Neuronal stem cell (in vitro differentiated cells): ENCODE measurements around the gene A2ML1.
"Not testable (repeated sequence)": the region's sequence is repeated elsewhere in the genome, so short reads cannot be mapped to it uniquely, and the experiment has no call there.

ENCODE experiments used
- DNase-seq: peaks from one replicate; pipeline ENCODE4 v3.0.0-alpha.2; 2013; ENCODE audit warnings: low spot score
- H2AFZ ChIP-seq: one replicate; pipeline ENCODE4 v1.6.1; 2013; ENCODE audit warnings: mild to moderate bottlenecking, low read length, inconsistent platforms
- H2AK5ac ChIP-seq: 2 replicates; pipeline ENCODE4 v1.6.1; 2013; ENCODE audit warnings: low read depth, mild to moderate bottlenecking, inconsistent platforms, low read length, moderate library complexity, mixed read lengths
- H2BK120ac ChIP-seq: 2 replicates; pipeline ENCODE4 v1.6.1; 2013; ENCODE audit warnings: low read depth, mild to moderate bottlenecking, inconsistent platforms, low read length, moderate library complexity, mixed read lengths
- H2BK12ac ChIP-seq: one replicate; pipeline ENCODE4 v1.6.1; 2013; ENCODE audit warnings: low read length, inconsistent platforms
- H2BK15ac ChIP-seq: 2 replicates; pipeline ENCODE4 v1.6.1; 2013; ENCODE audit warnings: mild to moderate bottlenecking, low read length, inconsistent platforms, mixed read lengths
- H2BK5ac ChIP-seq: one replicate; pipeline ENCODE4 v1.6.1; 2013; ENCODE audit warnings: inconsistent platforms, mild to moderate bottlenecking, low read length, moderate library complexity
- H3K14ac ChIP-seq: one replicate; pipeline ENCODE4 v1.6.1; 2013; ENCODE audit warnings: low read length, inconsistent platforms
- H3K18ac ChIP-seq: 2 replicates; pipeline ENCODE4 v1.6.1; 2013; ENCODE audit warnings: low read length, inconsistent platforms
- H3K23ac ChIP-seq: 2 replicates; pipeline ENCODE4 v1.6.1; 2013; ENCODE audit warnings: low read depth, mild to moderate bottlenecking, mixed read lengths, low read length, inconsistent platforms; ENCODE audit not compliant: poor library complexity
- H3K27ac ChIP-seq: replicated peaks from 3 replicates; pipeline ENCODE4 v1.5.1; 2013; ENCODE audit warnings: low read length, inconsistent platforms
- H3K27me3 ChIP-seq, 3 experiments: 2 replicates each; pipeline ENCODE4 v1.6.1; 2013; ENCODE audit warnings: low read length in 3 of 3, mild to moderate bottlenecking in 2 of 3, inconsistent platforms in 1 of 3, low read depth in 1 of 3, mixed read lengths in 1 of 3, moderate library complexity in 1 of 3; ENCODE audit not compliant: control insufficient read depth in 3 of 3, insufficient read depth in 3 of 3
- H3K36me3 ChIP-seq, 2 donors: replicated peaks in 1 of 2; 2 replicates each; pipeline ENCODE4 v1.6.1; 2013; ENCODE audit warnings: low read length in 2 of 2; ENCODE audit not compliant: control insufficient read depth in 2 of 2, insufficient read depth in 2 of 2
- H3K4ac ChIP-seq: 2 replicates; pipeline ENCODE4 v1.6.1; 2013; ENCODE audit warnings: inconsistent platforms, mild to moderate bottlenecking, low read length, moderate library complexity
- H3K4me1 ChIP-seq, 2 donors: 1 replicate in 1 of 2; 2 replicates in 1 of 2; pipeline ENCODE4 v1.6.1; 2013; ENCODE audit warnings: low read length in 2 of 2, low read depth in 1 of 2; ENCODE audit not compliant: control insufficient read depth in 2 of 2, insufficient read depth in 1 of 2
- H3K4me2 ChIP-seq: one replicate; pipeline ENCODE4 v1.6.1; 2013; ENCODE audit warnings: mild to moderate bottlenecking, low read length, inconsistent platforms; ENCODE audit not compliant: insufficient read depth, poor library complexity, severe bottlenecking
- H3K4me3 ChIP-seq, 2 donors: 2 replicates each; pipeline ENCODE4 v1.5.1; 2013; ENCODE audit warnings: low read length in 2 of 2, mild to moderate bottlenecking in 2 of 2, inconsistent platforms in 1 of 2, moderate library complexity in 1 of 2
- H3K79me1 ChIP-seq: one replicate; pipeline ENCODE4 v1.6.1; 2013; ENCODE audit warnings: low read depth, mild to moderate bottlenecking, inconsistent platforms, low read length, moderate library complexity
- H3K9ac ChIP-seq: one replicate; pipeline ENCODE4 v1.6.1; 2013; ENCODE audit warnings: mild to moderate bottlenecking, low read depth, low read length, inconsistent platforms; ENCODE audit not compliant: poor library complexity
- H3K9me3 ChIP-seq, 2 donors: replicated peaks in 1 of 2; 2 replicates each; pipeline versions ENCODE3 to v1.6.1; 2013; ENCODE audit warnings: low read length in 2 of 2, mild to moderate bottlenecking in 2 of 2, inconsistent platforms in 1 of 2, low read depth in 1 of 2, mixed read lengths in 1 of 2, moderate library complexity in 1 of 2; ENCODE audit not compliant: control insufficient read depth in 2 of 2, insufficient read depth in 1 of 2
- H4K8ac ChIP-seq: one replicate; pipeline ENCODE4 v1.6.1; 2013; ENCODE audit warnings: low read depth, mild to moderate bottlenecking, inconsistent platforms, low read length, moderate library complexity
- H4K91ac ChIP-seq: one replicate; pipeline ENCODE4 v1.6.1; 2013; ENCODE audit warnings: low read length, low read depth, mild to moderate bottlenecking, inconsistent platforms; ENCODE audit not compliant: poor library complexity
- WGBS, 2 donors: extraction: QIAGEN DNeasy Blood & Tissue Kit; methylation state at CpG; one replicate each; pipeline ENCODE4 v1.1.7; 2013; ENCODE audit warnings: missing lambda C conversion rate in 2 of 2, mixed read lengths in 1 of 2; ENCODE audit not compliant: insufficient read length in 2 of 2, insufficient replicate concordance in 1 of 2; ENCODE audit errors: extremely low coverage in 2 of 2; 5-methylcytosine and 5-hydroxymethylcytosine counted together

A2ML1 gene

DNA sequence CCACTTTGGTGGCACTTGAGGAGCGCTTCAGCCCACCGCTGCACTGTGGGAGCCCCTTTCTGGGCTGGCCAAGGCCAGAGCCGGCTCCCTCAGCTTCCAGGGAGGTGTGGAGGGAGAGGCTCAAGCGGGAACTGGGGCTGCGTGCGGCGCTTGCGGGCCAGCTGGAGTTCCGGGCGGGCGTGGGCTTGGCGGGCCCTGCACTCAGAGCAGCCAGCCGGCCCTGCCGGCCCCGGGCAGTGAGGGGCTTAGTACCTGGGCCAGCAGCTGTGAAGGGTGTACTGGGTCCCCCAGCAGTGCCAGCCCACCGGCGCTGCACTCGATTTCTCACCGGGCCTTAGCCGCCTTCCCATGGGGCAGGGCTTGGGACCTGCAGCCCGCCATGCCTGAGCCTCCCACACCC, 27.8 kb upstream of the A2ML1 start:
- not testable (repeated sequence) for H2BK5ac ChIP-seq, H3K4me2 ChIP-seq, H2BK12ac ChIP-seq, H4K8ac ChIP-seq, H2BK120ac ChIP-seq, H4K91ac ChIP-seq, H3K23ac ChIP-seq, H2AFZ ChIP-seq, H2BK15ac ChIP-seq, H3K18ac ChIP-seq, H3K4ac ChIP-seq, H3K14ac ChIP-seq, H3K9ac ChIP-seq, H3K79me1 ChIP-seq, H3K27ac ChIP-seq, DNase-seq, H3K27me3 ChIP-seq, H3K4me3 ChIP-seq, H3K4me1 ChIP-seq, H2AK5ac ChIP-seq
- WGBS, 2 donors, result no CpG with 5 or more reads among the region's 21 CpGs
- Histone ChIP-seq H3K36me3 (peaks cover 5 to 20% of the 10 kb centered on the region in 2 donors), H3K9me3 (peaks cover 0 to 19% of the 10 kb centered on the region in 2 donors)

DNA sequence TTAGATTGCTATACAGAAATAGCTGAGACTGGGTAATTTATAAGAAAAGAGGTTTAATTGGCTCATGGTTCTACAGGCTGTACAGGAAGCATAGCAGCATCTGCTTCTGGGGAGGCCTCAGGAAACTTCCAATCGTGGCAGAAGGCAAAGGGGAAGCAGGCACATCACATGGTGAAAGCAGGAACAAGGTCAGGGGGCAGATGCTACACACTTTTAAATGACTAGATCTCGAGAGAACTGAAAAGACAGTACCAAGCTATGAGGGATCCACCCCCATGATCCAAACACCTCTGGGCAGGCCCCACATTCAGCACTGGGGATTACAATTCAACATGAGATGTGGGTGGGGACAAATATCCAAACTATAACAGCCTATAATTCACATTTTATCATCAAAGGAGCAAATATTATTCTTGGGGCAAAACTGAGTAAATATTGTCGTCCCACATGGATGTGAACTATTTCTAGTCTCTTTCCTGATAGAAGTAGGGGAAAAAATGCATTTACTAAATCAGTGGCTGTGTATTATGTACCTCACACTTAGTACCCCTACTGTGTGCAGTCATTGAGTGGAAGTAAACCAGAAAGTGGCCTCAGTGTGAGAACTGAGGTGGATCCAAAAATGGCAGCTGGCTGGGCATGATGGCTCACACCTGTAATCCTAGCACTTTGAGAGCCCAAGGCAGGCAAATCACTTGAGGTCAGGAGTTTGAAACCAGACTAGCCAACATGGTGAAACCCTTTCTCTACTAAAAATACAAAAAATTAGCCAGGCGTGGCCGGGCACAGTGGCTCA, 25.4 kb upstream of the A2ML1 start:
- no peak overlapping the region for H2BK120ac ChIP-seq
- no peak overlapping the region for H2AK5ac ChIP-seq
- H3K4ac ChIP-seq, result no peak overlapping the region
- H3K27ac ChIP-seq, result no peak overlapping the region
- H2BK12ac ChIP-seq, result no peak overlapping the region
- no peak overlapping the region for H3K9ac ChIP-seq
- H3K36me3 ChIP-seq, result peaks cover 4 to 12% of the 10 kb centered on the region in 2 donors
- no peak overlapping the region for H3K14ac ChIP-seq
- H3K4me1 ChIP-seq, result no peaks in the 10 kb centered on the region
- no peak overlapping the region for H2BK15ac ChIP-seq
- no peak overlapping the region for H3K4me3 ChIP-seq
- WGBS, 2 donors, result no CpG with 5 or more reads among the region's 5 CpGs
- H3K9me3 ChIP-seq, result peaks cover 0 to 11% of the 10 kb centered on the region in 2 donors
- no peak overlapping the region for H2BK5ac ChIP-seq
- H3K27me3 ChIP-seq, result no peaks in the 10 kb centered on the region
- no peak overlapping the region for H4K8ac ChIP-seq
- no peak for DNase-seq
- H3K79me1 ChIP-seq, result no peaks in the 10 kb centered on the region
- no peak overlapping the region for H2AFZ ChIP-seq
- no peak overlapping the region for H3K4me2 ChIP-seq
- H3K23ac ChIP-seq, result no peak overlapping the region
- H3K18ac ChIP-seq, result no peak overlapping the region
- no peak overlapping the region for H4K91ac ChIP-seq

DNA sequence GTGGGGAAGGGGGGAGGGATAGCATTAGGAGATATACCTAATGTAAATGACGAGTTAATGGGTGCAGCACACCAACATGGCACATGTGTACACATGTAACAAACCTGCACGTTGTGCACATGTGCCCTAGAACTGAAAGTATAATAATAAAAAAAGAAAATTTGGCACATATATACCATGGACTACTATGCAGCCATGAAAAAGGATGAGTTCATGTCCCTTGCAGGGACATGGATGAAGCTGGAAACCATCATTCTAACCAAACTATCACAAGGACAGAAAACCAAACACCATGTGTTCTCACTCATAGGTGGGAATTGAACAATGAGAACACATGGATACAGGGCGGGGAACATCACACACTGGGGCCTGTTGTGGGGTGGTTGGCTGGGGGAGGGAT, 21.2 kb upstream of the A2ML1 start:
- not testable (repeated sequence) for H3K27me3 ChIP-seq, H2BK12ac ChIP-seq, H4K91ac ChIP-seq, H3K4ac ChIP-seq, H3K14ac ChIP-seq, H4K8ac ChIP-seq, H2BK120ac ChIP-seq, H3K18ac ChIP-seq, H2BK5ac ChIP-seq, H3K27ac ChIP-seq, H3K4me2 ChIP-seq, H2BK15ac ChIP-seq, H2AK5ac ChIP-seq, H3K4me3 ChIP-seq, H3K4me1 ChIP-seq, H3K9me3 ChIP-seq, DNase-seq, H3K36me3 ChIP-seq, H3K9ac ChIP-seq, H3K79me1 ChIP-seq, H3K23ac ChIP-seq, H2AFZ ChIP-seq
- WGBS, 2 donors, result no CpG with 5 or more reads among the region's 3 CpGs

DNA sequence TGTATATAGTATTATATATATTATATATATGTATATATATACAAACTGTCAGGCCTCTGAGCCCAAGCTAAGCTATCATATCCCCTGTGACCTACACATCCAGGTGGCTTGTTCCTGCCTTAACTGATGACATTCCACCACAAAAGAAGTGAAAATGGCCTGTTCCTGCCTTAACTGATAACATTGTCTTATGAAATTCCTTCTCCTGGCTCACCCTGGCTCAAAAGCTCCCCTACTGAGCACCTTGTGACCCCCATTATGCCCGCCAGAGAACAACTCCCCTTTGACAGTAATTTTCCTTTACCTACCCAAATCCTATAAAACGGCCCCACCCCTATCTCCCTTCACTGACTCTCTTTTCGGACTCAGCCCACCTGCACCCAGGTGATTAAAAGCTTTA, 17.6 kb upstream of the A2ML1 start:
- WGBS, 2 donors, result no CpG with 5 or more reads among the region's 3 CpGs
- not testable (repeated sequence) for H3K4me3 ChIP-seq, H2BK12ac ChIP-seq, H2BK5ac ChIP-seq, H3K79me1 ChIP-seq, H2AK5ac ChIP-seq, DNase-seq, H3K9me3 ChIP-seq, H3K27me3 ChIP-seq, H3K9ac ChIP-seq, H3K4me1 ChIP-seq, H3K14ac ChIP-seq, H3K23ac ChIP-seq, H2BK15ac ChIP-seq, H2AFZ ChIP-seq, H2BK120ac ChIP-seq, H4K8ac ChIP-seq, H3K18ac ChIP-seq, H3K36me3 ChIP-seq, H3K27ac ChIP-seq, H4K91ac ChIP-seq, H3K4ac ChIP-seq, H3K4me2 ChIP-seq
